GM19467 (cell line): Measurements from ENCODE around the gene GADD45B.
"Not testable (repeated sequence)": the region's sequence is repeated elsewhere in the genome, so short reads cannot be mapped to it uniquely, and the experiment has no call there.

Experiments
- ATAC-seq: cut with Tn5 transposase; IDR thresholded peaks from one replicate; pipeline ENCODE4 v1.9.1; 2021; ENCODE audit warnings: mild to moderate bottlenecking, moderate library complexity; ENCODE audit not compliant: unreplicated experiment

The GADD45B gene

DNA sequence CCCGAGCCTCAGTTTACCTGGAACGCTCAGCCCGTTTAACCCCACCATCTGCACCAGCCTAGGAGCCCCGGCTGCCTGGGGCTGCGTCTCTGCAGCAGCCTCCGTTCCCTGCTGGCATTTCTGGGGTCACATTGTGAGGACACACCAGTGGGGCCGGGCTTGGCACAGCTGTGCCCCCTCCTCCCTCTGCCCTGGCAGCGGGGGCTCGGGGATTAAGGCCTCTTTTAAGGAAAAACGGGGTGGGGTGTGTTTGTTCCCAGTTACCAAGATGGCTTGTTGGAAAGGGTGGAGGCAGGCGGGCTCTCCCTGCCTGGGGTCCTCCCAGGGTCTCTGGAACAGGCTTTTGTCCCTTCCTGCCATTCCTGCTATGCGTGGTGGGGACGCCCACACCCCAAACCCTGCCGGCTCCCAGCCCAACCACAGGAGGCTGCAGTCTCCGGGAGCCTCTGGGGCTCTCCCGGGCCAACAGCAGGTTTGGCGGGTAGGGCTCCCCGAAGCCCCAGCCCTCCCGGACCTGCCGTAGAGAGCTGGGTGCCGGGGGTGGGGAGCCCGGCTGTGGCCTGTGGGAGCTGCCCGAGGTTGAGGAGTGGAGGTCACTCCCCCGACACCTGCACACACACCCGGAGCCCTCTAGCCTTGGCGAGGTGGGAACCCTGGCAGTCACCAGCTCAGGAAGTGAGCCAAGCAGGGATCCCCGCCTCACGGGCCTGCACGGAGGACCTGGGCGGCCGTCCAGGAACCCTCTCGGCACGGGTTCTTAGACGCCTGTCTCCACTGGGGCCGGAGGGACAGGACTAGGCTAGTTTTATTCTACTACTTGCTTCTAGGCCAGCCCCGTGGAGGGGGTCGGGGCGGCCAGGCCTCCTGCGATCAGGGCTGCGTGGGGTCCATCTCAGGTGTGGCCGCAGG, 36.9 kb downstream of the GADD45B start:
- ATAC-seq = no peak

GRCh38 chr19:2514981-2515518, 39.1 kb downstream of the GADD45B start:
- no peak for ATAC-seq

- ATAC-seq = no peak
These were observed 40.8 kb downstream of the GADD45B start for GRCh38 chr19:2516727-2517126.

DNA sequence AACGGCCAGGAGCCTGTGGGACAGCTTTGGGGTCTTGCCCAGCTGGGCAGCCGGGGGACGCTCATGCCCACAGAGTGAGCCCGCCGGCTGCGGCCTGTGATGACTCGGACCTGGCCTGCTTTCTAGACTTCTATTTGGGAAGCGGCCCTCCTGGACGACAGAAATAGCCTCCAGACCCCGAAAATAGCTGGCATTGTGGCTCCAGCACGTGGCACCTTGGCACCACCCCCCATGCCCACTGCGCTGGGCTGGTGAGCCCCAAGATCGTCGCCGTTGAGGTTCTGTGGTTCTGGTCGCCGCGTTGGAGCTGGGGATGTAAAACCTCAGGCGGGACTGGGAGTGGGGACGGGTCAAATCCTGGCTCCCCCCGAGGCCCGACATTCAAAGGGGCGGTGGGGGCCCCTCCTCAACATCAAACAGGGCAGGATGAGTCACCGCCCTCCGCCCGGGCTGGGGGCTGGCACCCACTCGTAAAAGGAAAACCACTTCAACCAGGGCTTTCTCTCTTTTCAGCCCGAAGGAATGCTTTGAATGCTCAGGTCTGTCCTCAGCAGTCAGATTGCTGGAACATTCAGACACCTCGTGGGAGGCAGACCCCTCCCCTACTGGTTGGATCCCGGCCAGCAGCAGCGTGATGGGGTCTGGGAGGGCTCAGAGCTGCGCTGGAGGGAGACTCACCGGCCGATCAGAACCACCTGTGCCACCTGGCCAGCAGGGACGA, 42.1 kb downstream of the GADD45B start:
- ATAC-seq = no peak

DNA sequence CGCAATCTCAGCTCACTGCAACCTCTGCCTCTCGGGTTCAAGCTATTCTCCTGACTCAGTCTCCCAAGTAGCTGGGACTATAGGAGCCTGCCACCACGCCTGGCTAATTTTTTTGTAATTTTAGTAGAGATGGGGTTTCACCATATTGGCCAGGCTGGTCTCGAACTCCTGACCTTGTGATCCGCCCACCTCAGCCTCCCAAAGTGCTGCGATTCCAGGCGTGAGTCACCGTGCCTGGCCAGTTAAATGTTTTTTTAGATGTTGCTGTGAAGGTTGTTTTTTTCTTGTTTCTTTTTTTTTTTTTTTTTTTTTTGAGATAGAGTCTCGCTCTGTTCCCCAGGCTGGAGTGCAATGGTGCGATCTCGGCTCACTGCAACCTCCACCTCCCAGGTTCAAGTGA, 42.9 kb downstream of the GADD45B start:
- ATAC-seq = not testable (repeated sequence)

DNA sequence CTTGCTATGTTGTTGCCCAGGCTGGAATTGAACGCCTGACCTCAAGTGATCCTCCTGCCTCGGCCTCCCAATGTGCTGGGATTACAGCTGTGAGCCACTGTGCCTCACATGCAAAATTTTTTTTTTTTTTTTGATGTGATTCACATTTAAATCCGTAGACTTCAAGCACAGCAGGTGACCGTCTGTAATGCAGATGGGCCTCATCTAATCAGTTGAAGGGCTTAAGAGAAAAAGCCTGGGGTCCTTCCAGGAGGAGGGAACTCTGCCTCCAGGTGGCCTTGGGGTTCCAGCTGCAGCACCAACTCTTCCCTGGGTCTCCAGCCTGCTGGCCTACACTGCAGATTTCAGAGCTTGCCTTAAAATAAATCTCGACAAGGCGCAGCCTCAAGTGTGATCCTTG, 43.6 kb downstream of the GADD45B start:
- no peak for ATAC-seq

DNA sequence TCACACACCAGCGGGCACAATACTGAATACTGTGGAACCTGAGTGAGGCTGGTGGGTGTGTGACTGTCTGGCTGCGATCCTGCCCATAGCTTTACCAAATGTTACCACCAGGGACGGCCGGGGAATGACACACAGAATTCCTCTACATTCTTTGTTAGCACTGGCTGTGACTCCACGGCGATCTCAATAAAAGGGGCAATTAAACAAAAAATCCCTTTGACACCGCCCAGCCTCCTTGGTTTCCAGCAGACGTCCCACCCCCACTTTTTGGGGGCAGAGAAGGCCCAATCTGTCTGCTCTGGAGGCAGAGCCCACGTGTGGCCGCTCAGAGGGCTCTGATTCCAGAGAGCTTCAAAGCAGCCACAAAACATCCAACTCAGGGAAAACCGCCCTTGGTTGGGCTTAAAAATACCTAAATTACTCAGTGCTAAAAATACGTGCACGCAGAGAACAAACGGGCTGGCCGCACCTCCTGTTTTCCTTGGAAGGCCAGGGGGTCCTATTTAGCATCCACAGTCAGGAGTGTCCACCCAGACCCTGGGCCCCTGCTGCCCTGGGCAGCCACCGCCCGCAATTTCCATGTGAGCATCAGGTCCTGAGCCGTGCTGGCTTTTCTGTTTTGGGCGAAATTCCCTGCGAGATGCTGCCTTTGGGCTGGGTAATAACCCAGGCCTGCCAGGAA, 47.8 kb downstream of the GADD45B start:
- ATAC-seq = no peak

DNA sequence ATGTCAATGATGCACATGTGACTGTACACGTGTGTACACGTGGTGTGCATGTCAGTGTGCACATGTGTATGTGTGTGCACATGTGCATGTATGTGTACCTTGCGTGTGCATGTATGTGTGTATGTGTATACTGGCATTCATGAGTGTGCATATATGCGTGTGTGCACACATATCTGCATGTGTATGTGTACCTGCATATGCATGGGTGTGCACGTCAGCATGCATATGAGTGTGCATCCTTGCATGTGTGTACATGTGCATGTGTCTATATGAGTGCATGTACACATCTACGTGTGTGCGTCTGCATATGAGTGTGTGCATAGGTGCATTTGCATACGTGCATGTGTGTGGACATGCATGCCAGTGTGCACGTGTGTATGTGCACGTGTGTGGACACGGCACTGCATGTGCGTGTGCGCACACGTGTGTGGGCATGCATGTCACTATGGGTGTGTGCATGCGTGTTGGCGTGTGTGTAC, 48.5 kb downstream of the GADD45B start:
- ATAC-seq = no peak

DNA sequence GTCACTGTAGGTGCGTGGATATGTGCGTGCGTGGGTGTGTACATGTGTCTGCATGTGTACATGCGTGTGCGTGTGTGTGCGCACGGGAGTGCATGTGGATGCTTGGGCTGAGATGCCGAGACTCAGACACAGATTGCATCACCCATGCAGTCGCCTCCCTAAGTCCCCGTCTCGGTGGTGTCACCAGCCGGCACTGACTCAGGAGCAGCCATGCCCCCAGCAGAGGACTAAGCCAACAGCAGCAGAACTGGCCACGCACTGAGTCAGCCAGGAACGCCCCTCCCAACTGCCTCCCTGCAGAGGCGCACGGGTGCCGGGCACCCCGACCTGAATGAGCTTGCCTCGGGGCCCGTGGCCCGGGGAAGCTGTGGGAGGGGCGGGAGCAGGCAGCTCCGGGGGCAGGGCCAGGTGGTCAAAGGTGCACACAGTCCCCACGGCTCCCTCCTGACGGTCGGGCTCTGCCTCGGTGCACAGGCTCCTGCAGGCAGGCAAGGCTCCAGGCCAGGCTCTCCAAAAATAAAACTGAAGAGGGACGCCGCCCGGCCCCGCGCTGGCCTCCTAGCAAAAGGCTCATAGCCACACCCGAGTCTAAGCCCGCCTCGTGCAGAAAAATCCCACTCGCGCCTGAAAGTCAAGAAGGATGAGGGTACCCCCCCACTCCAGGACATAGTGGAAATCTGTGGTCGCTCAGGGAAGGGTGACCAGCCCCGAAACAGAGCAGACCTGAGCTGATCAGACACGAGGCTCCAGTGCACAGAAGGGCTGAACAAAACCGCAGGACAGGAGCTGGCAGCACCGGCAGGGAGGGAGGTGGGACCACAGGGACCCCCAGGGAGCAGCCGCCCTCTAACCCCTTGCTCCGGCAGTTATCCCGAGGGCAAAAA, 49.2 kb downstream of the GADD45B start:
- ATAC-seq = no peak

DNA sequence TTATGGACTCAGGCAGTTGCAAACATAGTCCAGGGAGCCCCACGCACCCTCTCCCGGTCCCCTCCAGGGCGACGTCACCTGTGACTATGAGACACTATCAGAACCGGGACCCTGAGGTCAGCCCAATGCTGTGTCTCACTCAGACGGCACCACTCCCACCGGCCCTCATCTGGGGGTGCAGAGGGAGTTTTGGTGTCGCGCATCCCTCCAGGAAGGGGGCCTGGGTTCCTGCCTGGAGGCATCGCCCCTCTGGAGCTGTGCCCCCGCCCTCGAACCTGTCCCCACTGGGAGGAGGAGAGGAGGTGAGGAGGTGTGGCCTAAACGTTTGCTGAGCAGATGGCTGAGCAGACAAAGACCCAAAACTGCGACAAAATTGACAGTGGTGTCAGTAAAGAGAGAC, 51.2 kb downstream of the GADD45B start:
- no peak for ATAC-seq

DNA sequence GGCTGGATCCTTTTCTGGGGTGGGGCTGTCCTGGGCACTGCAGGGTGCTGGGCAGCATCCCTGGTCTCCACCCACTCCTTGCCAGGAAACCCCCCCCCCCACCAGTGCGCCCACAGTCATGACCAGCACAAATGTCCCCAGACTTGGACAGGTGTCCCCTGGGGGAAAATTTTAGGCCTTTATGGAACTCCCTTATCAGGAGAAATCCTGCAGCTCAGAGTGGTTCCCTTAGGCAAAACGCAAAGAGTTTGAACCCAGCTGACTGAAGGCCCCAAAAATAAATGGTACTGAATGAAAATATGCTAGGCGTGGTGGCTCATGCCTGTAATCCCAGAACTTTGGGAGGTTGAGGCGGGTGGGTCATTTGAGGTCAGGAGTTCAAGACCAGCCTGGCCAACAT, 51.8 kb downstream of the GADD45B start:
- no peak for ATAC-seq
